ENCODE data around the gene GGTA1. TPM values are rescaled to one million over a fixed set of nuclear protein-coding genes. Genes with fewer than 3 reads are reported as not detected.

Gene GGTA1
- total RNA-seq (10 to 100 TPM; 17.6 to 38.9 TPM), polyA plus RNA-seq (100 to 1,000 TPM; 102 to 239 TPM)
- long read RNA-seq, donor 1, transcript GGTA1P-203 (6 exons, 1,487 nt), result major isoform, 14 of 36 reads
- long read RNA-seq, donor 1, partial matches to known transcripts, result 13 of 36 reads
- long read RNA-seq, donor 1, other reads (novel, unspliced or antisense), result 5 of 36 reads
- long read RNA-seq, donor 2, transcript GGTA1P-203 (6 exons, 1,487 nt), result major isoform, 22 of 33 reads
- long read RNA-seq, donor 2, partial matches to known transcripts, result 4 of 33 reads
- long read RNA-seq, donor 2, other reads (novel, unspliced or antisense), result 6 of 33 reads

- intact Hi-C loops (cut with DNase I), result loop anchor here (2.0 to 5.0 kb wide), 2 partner anchors 37 to 38 kb away; no protein-coding TSS in a partner anchor
- WGBS, 2 donors, result 0% methylated on average over 53 to 72 of the region's 72 CpGs
- DNase-seq, result peak; percentile 83 to 90
- ATAC-seq (ENCODE audit: low FRiP score), result peak; percentile 86
- peak within 1 kb of the TSS; percentile 53 to 84 for H3K27ac ChIP-seq (ENCODE audit: low read depth in 1 of 2, low read length in 2 of 2)
- H3K36me3 ChIP-seq (ENCODE audit: control insufficient read depth in 1 of 2, insufficient read depth in 2 of 2, low read length in 1 of 2), result no peaks in the 10 kb centered on the region
- H3K9me3 ChIP-seq (ENCODE audit: control insufficient read depth, low read length), result no peaks in the 10 kb centered on the region
- H3K4me1 ChIP-seq (ENCODE audit: control insufficient read depth in 1 of 2, insufficient read depth in 2 of 2, low read length in 2 of 2), result no peaks in the 10 kb centered on the region
- peak within 1 kb of the TSS; percentile 70 to 79 for H3K4me3 ChIP-seq (ENCODE audit: low read length in 2 of 2)
- no peaks in the 10 kb centered on the region for H3K27me3 ChIP-seq (ENCODE audit: control insufficient read depth in 1 of 2, insufficient read depth in 2 of 2, low read length in 1 of 2)
Observed at GRCh38 chr9:121499427-121500164, at the start of gene GGTA1. TSS of gene GGTA1 (minus strand) at chr9:121499844. CDS start at chr9:121467922, 31,922 bp downstream.

- DNase-seq (no peak), ATAC-seq (ENCODE audit: low FRiP score) (no peak)
- Histone ChIP-seq H3K9me3 (ENCODE audit: control insufficient read depth, low read length) (no peaks in the 10 kb centered on the region), H3K4me1 (ENCODE audit: control insufficient read depth in 1 of 2, insufficient read depth in 2 of 2, low read length in 2 of 2) (no peaks in the 10 kb centered on the region), H3K36me3 (ENCODE audit: control insufficient read depth in 1 of 2, insufficient read depth in 2 of 2, low read length in 1 of 2) (no peaks in the 10 kb centered on the region), H3K27me3 (ENCODE audit: control insufficient read depth in 1 of 2, insufficient read depth in 2 of 2, low read length in 1 of 2) (no peaks in the 10 kb centered on the region), H3K27ac (ENCODE audit: low read depth in 1 of 2, low read length in 2 of 2) (no peak overlapping the region), H3K4me3 (ENCODE audit: low read length in 2 of 2) (no peak overlapping the region)
- WGBS, 2 donors, result 92 to 98% methylated on average over 2 of the region's 2 CpGs
- intact Hi-C loops (cut with DNase I), result no loop called here
Observed at GRCh38 chr9:121548666-121549065, 49.0 kb upstream of the GGTA1 start.

DNA sequence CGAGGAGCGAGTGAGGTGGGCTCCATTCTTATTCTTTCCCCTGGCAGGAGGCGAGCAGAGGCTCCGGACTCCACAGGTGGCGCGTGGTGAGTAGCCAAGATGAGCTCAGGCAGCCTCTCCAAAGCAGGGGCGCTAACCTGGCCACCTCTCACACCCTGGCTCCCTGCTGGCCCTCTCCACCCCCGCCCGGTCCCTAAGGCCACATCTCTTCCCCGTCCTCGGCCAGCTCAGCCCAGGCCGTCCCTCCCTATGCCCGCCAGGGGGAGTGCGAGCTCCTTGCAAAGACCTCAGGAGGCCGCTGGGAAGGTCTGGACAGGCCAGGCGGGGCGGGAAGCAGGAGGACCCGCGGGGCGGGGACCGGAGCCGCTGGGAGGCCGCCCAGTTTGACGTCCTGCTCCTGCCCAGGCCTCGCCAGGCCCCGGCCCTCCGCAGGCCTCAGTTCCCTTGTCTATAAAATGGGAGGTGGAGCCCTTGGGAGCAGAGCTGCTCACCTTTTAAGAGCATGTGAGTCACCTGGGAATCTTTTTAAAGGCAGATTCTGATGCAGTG lies 46.3 kb upstream of the GGTA1 start:
- no peak overlapping the region for H3K27ac ChIP-seq (ENCODE audit: low read depth in 1 of 2, low read length in 2 of 2)
- peak; percentile 96 for ATAC-seq (ENCODE audit: low FRiP score)
- 3% methylated on average over 26 to 27 of the region's 27 CpGs for WGBS, 2 donors
- H3K27me3 ChIP-seq (ENCODE audit: control insufficient read depth in 1 of 2, insufficient read depth in 2 of 2, low read length in 1 of 2), result no peaks in the 10 kb centered on the region
- intact Hi-C loops (cut with DNase I), result loop anchor here (1.0 to 2.0 kb wide), 3 partner anchors 138 to 449 kb away; no protein-coding TSS in a partner anchor
- no peaks in the 10 kb centered on the region for H3K9me3 ChIP-seq (ENCODE audit: control insufficient read depth, low read length)
- peak; percentile 98 to 99 for DNase-seq
- H3K4me1 ChIP-seq (ENCODE audit: control insufficient read depth in 1 of 2, insufficient read depth in 2 of 2, low read length in 2 of 2), result no peaks in the 10 kb centered on the region
- no peaks in the 10 kb centered on the region for H3K36me3 ChIP-seq (ENCODE audit: control insufficient read depth in 1 of 2, insufficient read depth in 2 of 2, low read length in 1 of 2)
- H3K4me3 ChIP-seq (ENCODE audit: low read length in 2 of 2), result no peak overlapping the region

DNA sequence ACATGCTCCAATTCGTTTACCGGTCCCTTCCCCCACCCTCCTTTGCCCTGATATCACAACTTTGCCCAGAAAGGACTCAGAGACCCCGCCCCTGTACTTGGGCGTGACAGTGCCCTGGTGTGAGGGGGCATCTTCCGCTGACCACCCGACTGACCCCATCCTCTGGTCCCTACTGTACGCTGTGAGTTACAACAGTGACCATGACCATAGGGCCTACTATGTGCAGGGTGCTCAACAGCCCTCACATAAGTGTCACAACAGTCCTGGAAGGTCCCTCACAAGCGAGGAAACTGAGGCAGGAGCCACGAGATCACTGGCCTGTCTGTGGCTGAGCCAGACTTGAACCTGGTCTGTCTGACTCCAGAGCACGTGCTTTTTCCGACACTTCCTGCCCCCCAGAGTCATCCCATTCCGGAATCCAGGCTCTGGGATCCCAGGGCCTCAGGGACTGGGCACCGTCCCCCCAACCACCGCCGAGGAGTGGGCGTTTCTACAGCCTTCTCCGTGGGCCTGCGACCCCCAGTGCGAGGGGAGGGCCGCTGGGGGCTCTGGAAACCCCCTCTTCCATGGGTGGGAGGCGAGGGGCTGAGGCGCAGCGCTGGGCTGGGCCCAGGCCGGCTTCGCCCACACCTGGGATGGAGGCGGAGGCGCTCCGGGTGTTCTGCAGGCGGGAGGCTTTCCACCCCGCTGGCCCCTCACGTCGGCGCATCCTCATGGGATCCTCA lies 45.7 kb upstream of the GGTA1 start:
- no peaks in the 10 kb centered on the region for H3K27me3 ChIP-seq (ENCODE audit: control insufficient read depth in 1 of 2, insufficient read depth in 2 of 2, low read length in 1 of 2)
- intact Hi-C loops (cut with DNase I), result loop anchor here in 1 of 2 donors (2.0 kb wide), 1 partner anchor 447 kb away; no protein-coding TSS in a partner anchor
- 49% methylated on average over 32 to 33 of the region's 33 CpGs for WGBS, 2 donors
- H3K36me3 ChIP-seq (ENCODE audit: control insufficient read depth in 1 of 2, insufficient read depth in 2 of 2, low read length in 1 of 2), result no peaks in the 10 kb centered on the region
- no peaks in the 10 kb centered on the region for H3K9me3 ChIP-seq (ENCODE audit: control insufficient read depth, low read length)
- DNase-seq (no peak), ATAC-seq (ENCODE audit: low FRiP score) (no peak)
- no peaks in the 10 kb centered on the region for H3K4me1 ChIP-seq (ENCODE audit: control insufficient read depth in 1 of 2, insufficient read depth in 2 of 2, low read length in 2 of 2)
- no peak overlapping the region for H3K27ac ChIP-seq (ENCODE audit: low read depth in 1 of 2, low read length in 2 of 2)
- no peak overlapping the region for H3K4me3 ChIP-seq (ENCODE audit: low read length in 2 of 2)

DNA sequence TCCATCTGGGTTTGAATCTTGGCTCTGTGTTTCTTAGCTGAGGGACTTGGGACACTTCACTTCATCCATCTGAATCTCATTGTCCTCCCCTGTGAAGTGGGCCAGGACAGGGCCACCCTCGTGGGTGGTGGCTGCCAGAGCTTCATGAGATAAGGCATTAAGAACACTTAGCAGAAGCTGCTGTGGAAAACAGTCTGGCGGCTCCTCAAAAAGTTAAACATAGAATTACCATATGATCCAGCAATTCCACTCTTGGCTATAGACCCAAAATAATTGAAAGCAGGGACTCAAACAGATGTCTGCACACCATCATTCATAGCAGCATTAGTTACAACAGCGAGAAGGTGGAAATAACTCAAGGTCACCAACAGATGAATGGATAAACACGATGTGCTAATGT lies 42.4 kb upstream of the GGTA1 start:
- Histone ChIP-seq H3K4me3 (ENCODE audit: low read length in 2 of 2) (no peak overlapping the region), H3K27ac (ENCODE audit: low read depth in 1 of 2, low read length in 2 of 2) (no peak overlapping the region), H3K9me3 (ENCODE audit: control insufficient read depth, low read length) (no peaks in the 10 kb centered on the region), H3K36me3 (ENCODE audit: control insufficient read depth in 1 of 2, insufficient read depth in 2 of 2, low read length in 1 of 2) (no peaks in the 10 kb centered on the region), H3K4me1 (ENCODE audit: control insufficient read depth in 1 of 2, insufficient read depth in 2 of 2, low read length in 2 of 2) (no peaks in the 10 kb centered on the region), H3K27me3 (ENCODE audit: control insufficient read depth in 1 of 2, insufficient read depth in 2 of 2, low read length in 1 of 2) (no peaks in the 10 kb centered on the region)
- ATAC-seq (ENCODE audit: low FRiP score) (no peak), DNase-seq (peak in 1 of 2 donors; percentile 3)
- intact Hi-C loops (cut with DNase I), result no loop called here
- WGBS, 2 donors, result 43% methylated on average over 4 of the region's 4 CpGs

DNA sequence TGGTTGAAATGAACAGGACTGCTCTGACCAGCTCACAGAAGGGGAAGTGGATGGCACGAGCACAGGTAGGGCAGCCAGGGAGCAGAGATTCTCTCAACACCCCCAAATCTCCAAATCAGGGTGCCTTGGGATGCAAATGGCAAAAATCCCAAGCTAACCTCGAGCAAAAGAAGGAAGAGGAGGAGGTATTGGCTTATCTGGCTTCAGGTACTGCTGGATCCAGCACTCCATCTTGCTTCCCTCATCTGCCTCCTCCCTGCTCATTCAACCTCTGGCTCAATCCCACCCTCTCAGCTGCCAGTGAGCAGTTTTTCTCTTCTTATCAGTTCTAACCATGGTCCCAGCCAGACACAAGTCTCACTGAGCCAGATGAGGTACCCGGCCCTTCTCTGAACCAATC lies 41.6 kb upstream of the GGTA1 start:
- ATAC-seq (ENCODE audit: low FRiP score), result no peak
- intact Hi-C loops (cut with DNase I), result no loop called here
- H3K4me1 ChIP-seq (ENCODE audit: control insufficient read depth in 1 of 2, insufficient read depth in 2 of 2, low read length in 2 of 2), result no peaks in the 10 kb centered on the region
- H3K4me3 ChIP-seq (ENCODE audit: low read length in 2 of 2), result no peak overlapping the region
- no peaks in the 10 kb centered on the region for H3K27me3 ChIP-seq (ENCODE audit: control insufficient read depth in 1 of 2, insufficient read depth in 2 of 2, low read length in 1 of 2)
- H3K36me3 ChIP-seq (ENCODE audit: control insufficient read depth in 1 of 2, insufficient read depth in 2 of 2, low read length in 1 of 2), result no peaks in the 10 kb centered on the region
- no peak overlapping the region for H3K27ac ChIP-seq (ENCODE audit: low read depth in 1 of 2, low read length in 2 of 2)
- DNase-seq, result peak in 1 of 2 donors; percentile 3
- WGBS, 2 donors, result 67 to 71% methylated on average over 3 of the region's 3 CpGs
- no peaks in the 10 kb centered on the region for H3K9me3 ChIP-seq (ENCODE audit: control insufficient read depth, low read length)

- 75 to 81% methylated on average over 7 of the region's 7 CpGs for WGBS, 2 donors
- peak in 1 of 2 donors; percentile 26 for DNase-seq
- intact Hi-C loops (cut with DNase I), result loop anchor here (5.0 kb wide), 3 partner anchors 41 to 91 kb away; partner anchors contain the start of gene GGTA1 (in 1 of the 2)
Observed at GRCh38 chr9:121538221-121538620, 38.6 kb upstream of the GGTA1 start.

DNA sequence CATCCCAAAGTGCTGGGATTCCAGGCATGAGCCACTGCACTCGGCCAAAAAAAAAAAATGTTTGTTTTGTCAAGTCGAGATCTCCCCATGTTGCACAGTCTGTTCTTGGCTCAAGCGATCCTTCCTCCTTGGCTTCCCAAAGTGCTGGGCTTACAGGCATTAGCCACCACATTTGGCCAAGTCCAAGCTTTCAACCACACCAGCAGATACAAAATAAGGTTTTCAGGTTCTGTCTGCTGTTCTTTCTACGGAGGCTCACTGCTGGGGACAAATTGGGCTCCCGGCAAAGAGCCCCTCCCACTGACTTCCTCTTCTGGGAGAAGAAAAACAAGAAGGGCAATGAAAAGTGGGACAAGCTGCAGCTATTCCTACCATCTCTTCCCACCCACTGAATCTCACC lies 37.6 kb upstream of the GGTA1 start:
- DNase-seq (peak; percentile 39 to 53), ATAC-seq (ENCODE audit: low FRiP score) (peak; percentile 9)
- Histone ChIP-seq H3K36me3 (ENCODE audit: control insufficient read depth in 1 of 2, insufficient read depth in 2 of 2, low read length in 1 of 2) (no peaks in the 10 kb centered on the region), H3K27me3 (ENCODE audit: control insufficient read depth in 1 of 2, insufficient read depth in 2 of 2, low read length in 1 of 2) (no peaks in the 10 kb centered on the region), H3K9me3 (ENCODE audit: control insufficient read depth, low read length) (no peaks in the 10 kb centered on the region), H3K4me1 (ENCODE audit: control insufficient read depth in 1 of 2, insufficient read depth in 2 of 2, low read length in 2 of 2) (no peaks in the 10 kb centered on the region), H3K4me3 (ENCODE audit: low read length in 2 of 2) (no peak overlapping the region), H3K27ac (ENCODE audit: low read depth in 1 of 2, low read length in 2 of 2) (peak overlapping the region in 1 of 2 donors; percentile 62)
- WGBS, 2 donors, result 4 to 12% methylated on average over 5 of the region's 5 CpGs
- intact Hi-C loops (cut with DNase I), result loop anchor here (5.0 kb wide), 3 partner anchors 40 to 90 kb away; partner anchors contain the start of gene GGTA1 (in 1 of the 2)

More at GRCh38 chr9:121538221-121538620, 38.6 kb upstream of the GGTA1 start:
- H3K4me3 ChIP-seq (ENCODE audit: low read length in 2 of 2), result no peak overlapping the region
- no peaks in the 10 kb centered on the region for H3K27me3 ChIP-seq (ENCODE audit: control insufficient read depth in 1 of 2, insufficient read depth in 2 of 2, low read length in 1 of 2)
- peak overlapping the region in 1 of 2 donors; percentile 8 for H3K27ac ChIP-seq (ENCODE audit: low read depth in 1 of 2, low read length in 2 of 2)
- H3K4me1 ChIP-seq (ENCODE audit: control insufficient read depth in 1 of 2, insufficient read depth in 2 of 2, low read length in 2 of 2), result no peaks in the 10 kb centered on the region
- no peaks in the 10 kb centered on the region for H3K9me3 ChIP-seq (ENCODE audit: control insufficient read depth, low read length)
- H3K36me3 ChIP-seq (ENCODE audit: control insufficient read depth in 1 of 2, insufficient read depth in 2 of 2, low read length in 1 of 2), result no peaks in the 10 kb centered on the region
- ATAC-seq (ENCODE audit: low FRiP score), result no peak

Data from aorta (tissue), 5 donors.